ENCODE results near the gene DDX27.

The DDX27 gene

GRCh38 chr20:49290608-49291191 lies 71.5 kb downstream of the DDX27 start:
- no peak for DNase-seq (ENCODE audit: low read depth)
- no peak for TF ChIP-seq CTCF (conservative IDR thresholded peaks at IDR 0.05; ENCODE audit: low read depth, low read length)
- H3K4me3 ChIP-seq (ENCODE audit: low read depth, low read length): no peak overlapping the region

GRCh38 chr20:49291200-49291599 lies 72.0 kb downstream of the DDX27 start:
- DNase-seq (ENCODE audit: low read depth): no peak
- no peak for TF ChIP-seq CTCF (conservative IDR thresholded peaks at IDR 0.05; ENCODE audit: low read depth, low read length)
- no peak overlapping the region for H3K4me3 ChIP-seq (ENCODE audit: low read depth, low read length)

GRCh38 chr20:49292010-49292409 lies 72.8 kb downstream of the DDX27 start:
- no peak for TF ChIP-seq CTCF (conservative IDR thresholded peaks at IDR 0.05; ENCODE audit: low read depth, low read length)
- no peak overlapping the region for H3K4me3 ChIP-seq (ENCODE audit: low read depth, low read length)
- no peak for DNase-seq (ENCODE audit: low read depth)

- TF ChIP-seq CTCF (conservative IDR thresholded peaks at IDR 0.05; ENCODE audit: low read depth, low read length): no peak
- no peak overlapping the region for H3K4me3 ChIP-seq (ENCODE audit: low read depth, low read length)
- DNase-seq (ENCODE audit: low read depth): no peak
Measured at GRCh38 chr20:49293122-49293521, 73.9 kb downstream of the DDX27 start.
